HL-60 (cell line): ENCODE results near the gene KDM3B.

Experiments
- CTCF ChIP-seq: IDR thresholded peaks from one replicate; pipeline ENCODE4 v1.5.1; 2011; ENCODE audit warnings: low read length, control low read depth, inconsistent platforms; ENCODE audit not compliant: insufficient read depth
- POLR2AphosphoS5 ChIP-seq: IDR thresholded peaks from 2 replicates; pipeline ENCODE4 v1.6.1; 2012; ENCODE audit warnings: low read depth

DNA sequence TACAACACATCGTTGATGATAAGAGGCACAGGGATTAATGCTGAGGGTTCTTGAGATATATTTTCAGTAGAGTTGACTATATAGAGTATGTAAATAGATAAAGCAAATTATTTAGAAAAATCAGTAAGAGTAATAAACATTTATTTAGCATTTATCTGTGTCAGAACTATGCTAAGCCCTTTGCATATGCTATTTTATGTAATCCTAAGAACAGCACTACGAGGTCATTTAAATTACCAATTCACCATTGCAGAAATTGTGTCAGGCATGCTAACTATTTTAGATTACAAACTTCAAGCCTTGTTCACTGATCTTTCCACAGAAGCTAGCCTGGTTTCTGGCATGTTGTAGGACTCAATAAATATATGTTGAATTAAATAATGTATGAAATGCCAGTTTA, 66.0 kb downstream of the KDM3B start:
- TF ChIP-seq CTCF, result no peak
- no peak for TF ChIP-seq POLR2AphosphoS5
